HepG2 (cell line): ENCODE data around the gene TBC1D16. TPM values are rescaled to one million over a fixed set of nuclear protein-coding genes. Genes with fewer than 3 reads are reported as not detected.
A peak's percentile ranks its signal among the peaks of the same experiment; 100 is the strongest.

Source experiments
- DNMT3B ChIP-seq: conservative IDR thresholded peaks from 2 replicates; pipeline ENCODE4 v1.6.1; 2016; ENCODE audit warnings: missing biosample characterization, control low read depth
- EP300 ChIP-seq, 3 experiments: sonication (generic) in 1 of 3; formaldehyde crosslinking in 1 of 3; IDR thresholded peaks; 2 replicates each; pipeline versions ENCODE4 v1.5.1 to v1.6.1; 2011 to 2020; ENCODE audit warnings: low read depth in 2 of 3, low read length in 2 of 3, borderline replicate concordance in 1 of 3, improper control_type of control experiment in 1 of 3, mild to moderate bottlenecking in 1 of 3, missing genetic modification reagents in 1 of 3, moderate library complexity in 1 of 3
- JUN ChIP-seq: sonication (generic); formaldehyde crosslinking; IDR thresholded peaks from 2 replicates; pipeline ENCODE4 v1.4.0; 2020; ENCODE audit warnings: mild to moderate bottlenecking, missing genetic modification reagents
- KDM1A ChIP-seq: IDR thresholded peaks from 2 replicates; pipeline ENCODE4 v1.6.1; 2016; ENCODE audit warnings: missing compliant biosample characterization
- MAF1 ChIP-seq: sonication (generic); formaldehyde crosslinking; IDR thresholded peaks from 2 replicates; pipeline ENCODE4 v1.5.0; 2020; ENCODE audit warnings: missing genetic modification reagents, borderline replicate concordance
- MAZ ChIP-seq, 2 experiments: sonication (generic) in 1 of 2; formaldehyde crosslinking in 1 of 2; IDR thresholded peaks; 2 replicates each; pipeline versions ENCODE4 v1.5.0 to v1.6.1; 2012 to 2020; ENCODE audit warnings: low read depth in 2 of 2, mild to moderate bottlenecking in 2 of 2, borderline replicate concordance in 1 of 2, improper control_type of control experiment in 1 of 2, low read length in 1 of 2, missing genetic modification reagents in 1 of 2, moderate library complexity in 1 of 2
- PHB2 ChIP-seq: fragments of 450-650 bp; IDR thresholded peaks from 2 replicates; pipeline ENCODE4 v1.6.1; 2018; ENCODE audit not compliant: partially characterized antibody
- REPIN1 ChIP-seq: sonication (generic); formaldehyde crosslinking; IDR thresholded peaks from 2 replicates; pipeline ENCODE4 v1.8.0; 2022; ENCODE audit warnings: missing genetic modification reagents, low read depth, mild to moderate bottlenecking, borderline replicate concordance
- SALL1 ChIP-seq: sonication (generic); formaldehyde crosslinking; IDR thresholded peaks from 2 replicates; pipeline ENCODE4 v1.8.0; 2022; ENCODE audit warnings: mild to moderate bottlenecking, missing genetic modification reagents
- SIX4 ChIP-seq: sonication (generic); formaldehyde crosslinking; IDR thresholded peaks from 2 replicates; pipeline ENCODE4 v1.4.0; 2020; ENCODE audit warnings: missing genetic modification reagents
- TAF15 ChIP-seq: fragments of 200-400 bp; formaldehyde crosslinking; IDR thresholded peaks from one replicate; pipeline ENCODE4 v1.6.1; 2018; ENCODE audit warnings: mild to moderate bottlenecking, low read depth, low read length; ENCODE audit not compliant: poor library complexity, severe bottlenecking
- TEAD3 ChIP-seq: optimal IDR thresholded peaks from 2 replicates; pipeline ENCODE3; 2016; ENCODE audit warnings: borderline replicate concordance
- THYN1 ChIP-seq: sonication (generic); formaldehyde crosslinking; IDR thresholded peaks from 2 replicates; pipeline ENCODE4 v1.8.1; 2023; ENCODE audit warnings: low read depth, mild to moderate bottlenecking, moderate library complexity, missing genetic modification reagents, borderline replicate concordance
- TMF1 ChIP-seq: sonication (generic); formaldehyde crosslinking; IDR thresholded peaks from 2 replicates; pipeline ENCODE4 v1.8.1; 2022; ENCODE audit warnings: low read depth, missing genetic modification reagents
- XRCC5 ChIP-seq: fragments of 200-400 bp; formaldehyde crosslinking; optimal IDR thresholded peaks from 2 replicates; pipeline ENCODE3; 2017; ENCODE audit warnings: mild to moderate bottlenecking, low read length
- ZMYM4 ChIP-seq: sonication (generic); formaldehyde crosslinking; IDR thresholded peaks from 2 replicates; pipeline ENCODE4 v1.8.1; 2023; ENCODE audit warnings: mild to moderate bottlenecking, missing genetic modification reagents
- ZNF180 ChIP-seq: sonication (generic); formaldehyde crosslinking; IDR thresholded peaks from 2 replicates; pipeline ENCODE4 v1.4.0; 2020; ENCODE audit warnings: low read depth, missing genetic modification reagents, borderline replicate concordance
- ZNF367 ChIP-seq: sonication (generic); formaldehyde crosslinking; IDR thresholded peaks from 2 replicates; pipeline ENCODE4 v1.4.0; 2020; ENCODE audit warnings: missing genetic modification reagents, borderline replicate concordance
- ZNF530 ChIP-seq: sonication (generic); formaldehyde crosslinking; IDR thresholded peaks from 2 replicates; pipeline ENCODE4 v1.5.0; 2020; ENCODE audit warnings: low read depth, mild to moderate bottlenecking, missing genetic modification reagents
- ZNF572 ChIP-seq: sonication (generic); formaldehyde crosslinking; IDR thresholded peaks from 2 replicates; pipeline ENCODE4 v1.5.1; 2020; ENCODE audit warnings: mild to moderate bottlenecking, missing genetic modification reagents
- ZZZ3 ChIP-seq: sonication (generic); formaldehyde crosslinking; IDR thresholded peaks from 2 replicates; pipeline ENCODE4 v1.4.0; 2020; ENCODE audit warnings: missing genetic modification reagents, mild to moderate bottlenecking, borderline replicate concordance
- polyA plus RNA-seq, 8 experiments: library from polyadenylated mRNA; depleted of rRNA in 3 of 8; stranded (reverse) in 7 of 8; unstranded in 1 of 8; fragments of >200 nt; fragmentation: Illumina TruSeq in 4 of 8; extraction: Trizol in 4 of 8; gene quantifications; 2 replicates each; pipeline versions ENCODE4 v1.2.1 to v1.2.3, GENCODE V29; 2011 to 2016; ENCODE audit warnings: low read depth in 4 of 8, missing spikeins in 1 of 8, mixed read lengths in 1 of 8; ENCODE audit not compliant: insufficient read depth in 1 of 8
- total RNA-seq, 5 experiments: library from RNA; depleted of rRNA; stranded (reverse); fragments of >200 nt; fragmentation: Illumina TruSeq; extraction: Trizol; gene quantifications; 2 replicates each; pipeline ENCODE4 v1.2.3, GENCODE V29; 2016; ENCODE audit warnings: low read depth in 1 of 5
- TF ChIP-seq, protein P1 (sequence below): sonication (generic); formaldehyde crosslinking; IDR thresholded peaks from 2 replicates; pipeline ENCODE4 v1.4.0; 2020; ENCODE audit warnings: mild to moderate bottlenecking, missing genetic modification reagents, borderline replicate concordance
- TF ChIP-seq, protein P2 (sequence below): sonication (generic); formaldehyde crosslinking; IDR thresholded peaks from 2 replicates; pipeline ENCODE4 v1.4.0; 2020; ENCODE audit warnings: missing genetic modification reagents

The TBC1D16 gene
- total and polyA plus RNA-seq, 2 of the 13 experiments (the other 11 are each of a cell fraction or from before 2014, with no cell fraction given) = 14.9 to 24.9 TPM

DNA sequence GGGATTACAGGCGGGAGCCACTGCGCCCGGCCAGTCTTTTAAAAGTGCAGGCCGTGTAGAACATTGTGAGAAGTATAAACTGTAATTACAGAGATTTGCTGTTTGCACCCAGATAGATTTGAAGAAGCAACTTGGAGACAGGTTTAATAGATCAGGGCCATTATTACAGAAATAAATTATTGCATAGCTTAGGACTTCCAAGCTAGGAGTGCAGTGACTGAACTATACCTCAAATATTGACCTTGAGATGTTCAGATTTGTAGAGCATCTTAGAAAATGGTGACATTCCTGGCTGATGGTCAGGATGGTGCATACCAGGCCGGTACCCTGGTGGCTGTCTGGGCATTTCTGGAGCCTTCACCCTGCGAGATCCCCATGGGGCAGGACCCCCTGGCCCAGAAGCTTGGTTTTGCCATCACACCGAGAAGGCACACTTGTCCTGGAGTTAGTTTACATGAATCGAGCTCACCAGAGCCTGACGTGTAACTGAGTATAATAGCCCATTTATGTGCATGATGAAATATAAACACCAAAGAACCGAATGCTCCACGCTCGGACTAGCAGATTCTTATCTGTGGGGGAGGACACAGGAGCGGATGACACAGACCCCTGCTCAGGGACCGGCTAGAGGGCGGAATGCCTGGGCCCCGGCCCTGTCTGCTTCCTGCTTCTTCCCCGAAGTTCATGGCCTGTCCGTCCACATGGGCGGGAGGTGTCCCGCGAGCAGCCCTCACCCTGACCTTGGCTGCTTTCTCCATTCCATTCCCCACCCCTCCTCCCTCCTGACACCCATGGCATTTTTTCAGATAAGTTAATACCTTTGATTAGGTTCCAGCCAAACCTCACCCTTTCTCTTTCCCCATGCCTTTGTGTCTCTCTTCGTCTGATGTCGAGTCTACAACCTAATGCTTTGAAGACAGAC, 32.9 kb upstream of the TBC1D16 start (continued):
- TF ChIP-seq, protein P1, sequence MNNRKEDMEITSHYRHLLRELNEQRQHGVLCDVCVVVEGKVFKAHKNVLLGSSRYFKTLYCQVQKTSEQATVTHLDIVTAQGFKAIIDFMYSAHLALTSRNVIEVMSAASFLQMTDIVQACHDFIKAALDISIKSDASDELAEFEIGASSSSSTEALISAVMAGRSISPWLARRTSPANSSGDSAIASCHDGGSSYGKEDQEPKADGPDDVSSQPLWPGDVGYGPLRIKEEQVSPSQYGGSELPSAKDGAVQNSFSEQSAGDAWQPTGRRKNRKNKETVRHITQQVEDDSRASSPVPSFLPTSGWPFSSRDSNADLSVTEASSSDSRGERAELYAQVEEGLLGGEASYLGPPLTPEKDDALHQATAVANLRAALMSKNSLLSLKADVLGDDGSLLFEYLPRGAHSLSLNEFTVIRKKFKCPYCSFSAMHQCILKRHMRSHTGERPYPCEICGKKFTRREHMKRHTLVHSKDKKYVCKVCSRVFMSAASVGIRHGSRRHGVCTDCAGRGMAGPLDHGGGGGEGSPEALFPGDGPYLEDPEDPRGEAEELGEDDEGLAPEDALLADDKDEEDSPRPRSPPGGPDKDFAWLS (CRISPR knock-in tag) = no peak
- TF ChIP-seq ZNF572 (no peak), ZMYM4 (CRISPR knock-in tag) (no peak), REPIN1 (0 out of 2 replicates have a peak, but pooled peaks have one; percentile 43), MAZ (IDR thresholded peaks at IDR 0.05; ENCODE audit: borderline replicate concordance, low read depth, low read length) (no peak), MAZ (CRISPR knock-in tag; IDR thresholded peaks at IDR 0.05; ENCODE audit: low read depth) (peak; percentile 62; the same call in 1 of the 2 replicates), TAF15 (no peak), PHB2 (no peak), ZNF530 (CRISPR knock-in tag) (no peak), EP300 (IDR thresholded peaks at IDR 0.05; ENCODE audit: low read depth in 2 of 2, low read length in 2 of 2) (peak; percentile 40 to 47; a peak in 2 of 4 replicates), EP300 (CRISPR knock-in tag; IDR thresholded peaks at IDR 0.05; ENCODE audit: borderline replicate concordance) (peak; percentile 40; the same call in 1 of the 2 replicates), DNMT3B (CRISPR knock-in tag) (no peak), SALL1 (peak; percentile 73), XRCC5 (no peak), ZNF180 (CRISPR knock-in tag) (no peak), MAF1 (no peak), SIX4 (no peak), ZNF367 (CRISPR knock-in tag) (no peak), THYN1 (no peak), TMF1 (CRISPR knock-in tag) (no peak), ZZZ3 (no peak), TEAD3 (CRISPR knock-in tag) (peak; percentile 24), KDM1A (no peak), JUN (no peak)
- TF ChIP-seq, protein P2, sequence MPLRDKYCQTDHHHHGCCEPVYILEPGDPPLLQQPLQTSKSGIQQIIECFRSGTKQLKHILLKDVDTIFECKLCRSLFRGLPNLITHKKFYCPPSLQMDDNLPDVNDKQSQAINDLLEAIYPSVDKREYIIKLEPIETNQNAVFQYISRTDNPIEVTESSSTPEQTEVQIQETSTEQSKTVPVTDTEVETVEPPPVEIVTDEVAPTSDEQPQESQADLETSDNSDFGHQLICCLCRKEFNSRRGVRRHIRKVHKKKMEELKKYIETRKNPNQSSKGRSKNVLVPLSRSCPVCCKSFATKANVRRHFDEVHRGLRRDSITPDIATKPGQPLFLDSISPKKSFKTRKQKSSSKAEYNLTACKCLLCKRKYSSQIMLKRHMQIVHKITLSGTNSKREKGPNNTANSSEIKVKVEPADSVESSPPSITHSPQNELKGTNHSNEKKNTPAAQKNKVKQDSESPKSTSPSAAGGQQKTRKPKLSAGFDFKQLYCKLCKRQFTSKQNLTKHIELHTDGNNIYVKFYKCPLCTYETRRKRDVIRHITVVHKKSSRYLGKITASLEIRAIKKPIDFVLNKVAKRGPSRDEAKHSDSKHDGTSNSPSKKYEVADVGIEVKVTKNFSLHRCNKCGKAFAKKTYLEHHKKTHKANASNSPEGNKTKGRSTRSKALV (CRISPR knock-in tag) = no peak
